HepG2 (cell line): Measurements from ENCODE around the gene SNAI3. TPM values are rescaled to one million over a fixed set of nuclear protein-coding genes. Genes with fewer than 3 reads are reported as not detected.

Experiments
- CTCF ChIP-seq: sonication (generic); formaldehyde crosslinking; IDR thresholded peaks from 2 replicates; pipeline ENCODE4 v1.5.0; 2020; ENCODE audit warnings: mild to moderate bottlenecking, missing genetic modification reagents, moderate library complexity
- ETV5 ChIP-seq: IDR thresholded peaks from 2 replicates; pipeline ENCODE4 v1.6.1; 2018; ENCODE audit warnings: missing biosample characterization, missing genetic modification reagents, inconsistent platforms, borderline replicate concordance
- SALL2 ChIP-seq: sonication (generic); formaldehyde crosslinking; IDR thresholded peaks from 2 replicates; pipeline ENCODE4 v1.8.1; 2023; ENCODE audit warnings: mild to moderate bottlenecking, missing genetic modification reagents, inconsistent platforms
- SAP130 ChIP-seq: IDR thresholded peaks from 2 replicates; pipeline ENCODE4 v1.6.1; 2016; ENCODE audit warnings: low read depth
- STAG1 ChIP-seq: sonication (generic); formaldehyde crosslinking; IDR thresholded peaks from 2 replicates; pipeline ENCODE4 v1.4.0; 2020; ENCODE audit warnings: missing genetic modification reagents
- ZNF263 ChIP-seq: sonication (generic); formaldehyde crosslinking; IDR thresholded peaks from 2 replicates; pipeline ENCODE4 v1.4.0; 2020; ENCODE audit warnings: missing genetic modification reagents
- ZNF552 ChIP-seq: sonication (generic); formaldehyde crosslinking; IDR thresholded peaks from 2 replicates; pipeline ENCODE4 v1.9.0; 2022; ENCODE audit warnings: missing genetic modification reagents, mild to moderate bottlenecking, borderline replicate concordance
- ZNF572 ChIP-seq: sonication (generic); formaldehyde crosslinking; IDR thresholded peaks from 2 replicates; pipeline ENCODE4 v1.5.1; 2020; ENCODE audit warnings: mild to moderate bottlenecking, missing genetic modification reagents
- ZNF687 ChIP-seq: sonication (generic); formaldehyde crosslinking; IDR thresholded peaks from 2 replicates; pipeline ENCODE4 v1.5.1; 2020; ENCODE audit warnings: mild to moderate bottlenecking, missing genetic modification reagents, moderate library complexity
- polyA plus RNA-seq, 8 experiments: library from polyadenylated mRNA; depleted of rRNA in 3 of 8; stranded (reverse) in 7 of 8; unstranded in 1 of 8; fragments of >200 nt; fragmentation: Illumina TruSeq in 4 of 8; extraction: Trizol in 4 of 8; gene quantifications; 2 replicates each; pipeline versions ENCODE4 v1.2.1 to v1.2.3, GENCODE V29; 2011 to 2016; ENCODE audit warnings: low read depth in 4 of 8, missing spikeins in 1 of 8, mixed read lengths in 1 of 8; ENCODE audit not compliant: insufficient read depth in 1 of 8
- total RNA-seq, 5 experiments: library from RNA; depleted of rRNA; stranded (reverse); fragments of >200 nt; fragmentation: Illumina TruSeq; extraction: Trizol; gene quantifications; 2 replicates each; pipeline ENCODE4 v1.2.3, GENCODE V29; 2016; ENCODE audit warnings: low read depth in 1 of 5
- TF ChIP-seq, protein P1 (sequence below): sonication (generic); formaldehyde crosslinking; IDR thresholded peaks from 2 replicates; pipeline ENCODE4 v1.4.0; 2020; ENCODE audit warnings: missing genetic modification reagents, borderline replicate concordance
- TF ChIP-seq, protein P2 (sequence below): IDR thresholded peaks from 2 replicates; pipeline ENCODE4 v1.6.1; 2018; ENCODE audit warnings: missing genetic modification reagents, mild to moderate bottlenecking, missing compliant biosample characterization

SNAI3 gene
- total and polyA plus RNA-seq, 2 of the 13 experiments (the other 11 are each of a cell fraction or from before 2014, with no cell fraction given): 0.09 to 0.18 TPM

DNA sequence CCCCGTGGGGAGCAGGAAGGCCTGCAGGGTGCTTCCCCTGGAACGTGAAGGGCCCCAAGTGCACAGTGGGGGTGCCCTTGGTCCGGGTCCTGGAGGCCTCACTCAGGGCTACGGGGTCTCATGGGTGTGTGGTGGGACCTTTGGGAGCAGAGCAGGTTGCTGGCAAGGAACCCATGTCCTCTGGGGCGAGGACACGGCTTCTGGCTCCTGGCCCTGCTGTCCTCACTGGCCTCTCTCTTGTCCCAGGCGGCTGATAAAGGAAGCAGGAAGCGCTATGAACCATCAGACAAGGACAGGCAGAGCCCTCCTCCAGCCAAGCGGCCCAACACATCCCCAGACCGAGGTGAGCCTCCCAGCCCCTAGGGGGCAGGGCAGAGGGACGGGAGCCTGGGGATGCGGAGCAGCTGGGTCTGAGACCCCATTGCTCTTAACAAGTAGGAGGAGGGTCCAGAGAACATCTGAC is 57.8 kb downstream of the SNAI3 start (continued):
- TF ChIP-seq CTCF (CRISPR knock-in tag): peak; percentile 78
- peak; percentile 39; the same call in 1 of the 2 replicates for TF ChIP-seq SAP130 (CRISPR knock-in tag)
- 0 out of 2 replicates have a peak, but pooled peaks have one; percentile 24 for TF ChIP-seq ZNF572 (CRISPR knock-in tag)
- TF ChIP-seq ETV5 (CRISPR knock-in tag): peak; percentile 11; the same call in 1 of the 2 replicates
- TF ChIP-seq ZNF552 (CRISPR knock-in tag): no peak
- TF ChIP-seq SALL2 (CRISPR knock-in tag): no peak
- peak; percentile 39; the same call in 1 of the 2 replicates for TF ChIP-seq ZNF263 (CRISPR knock-in tag)
- TF ChIP-seq, protein P1, sequence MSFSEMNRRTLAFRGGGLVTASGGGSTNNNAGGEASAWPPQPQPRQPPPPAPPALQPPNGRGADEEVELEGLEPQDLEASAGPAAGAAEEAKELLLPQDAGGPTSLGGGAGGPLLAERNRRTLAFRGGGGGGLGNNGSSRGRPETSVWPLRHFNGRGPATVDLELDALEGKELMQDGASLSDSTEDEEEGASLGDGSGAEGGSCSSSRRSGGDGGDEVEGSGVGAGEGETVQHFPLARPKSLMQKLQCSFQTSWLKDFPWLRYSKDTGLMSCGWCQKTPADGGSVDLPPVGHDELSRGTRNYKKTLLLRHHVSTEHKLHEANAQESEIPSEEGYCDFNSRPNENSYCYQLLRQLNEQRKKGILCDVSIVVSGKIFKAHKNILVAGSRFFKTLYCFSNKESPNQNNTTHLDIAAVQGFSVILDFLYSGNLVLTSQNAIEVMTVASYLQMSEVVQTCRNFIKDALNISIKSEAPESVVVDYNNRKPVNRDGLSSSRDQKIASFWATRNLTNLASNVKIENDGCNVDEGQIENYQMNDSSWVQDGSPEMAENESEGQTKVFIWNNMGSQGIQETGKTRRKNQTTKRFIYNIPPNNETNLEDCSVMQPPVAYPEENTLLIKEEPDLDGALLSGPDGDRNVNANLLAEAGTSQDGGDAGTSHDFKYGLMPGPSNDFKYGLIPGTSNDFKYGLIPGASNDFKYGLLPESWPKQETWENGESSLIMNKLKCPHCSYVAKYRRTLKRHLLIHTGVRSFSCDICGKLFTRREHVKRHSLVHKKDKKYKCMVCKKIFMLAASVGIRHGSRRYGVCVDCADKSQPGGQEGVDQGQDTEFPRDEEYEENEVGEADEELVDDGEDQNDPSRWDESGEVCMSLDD (CRISPR knock-in tag): no peak
- peak; percentile 47 for TF ChIP-seq STAG1
- TF ChIP-seq, protein P2, sequence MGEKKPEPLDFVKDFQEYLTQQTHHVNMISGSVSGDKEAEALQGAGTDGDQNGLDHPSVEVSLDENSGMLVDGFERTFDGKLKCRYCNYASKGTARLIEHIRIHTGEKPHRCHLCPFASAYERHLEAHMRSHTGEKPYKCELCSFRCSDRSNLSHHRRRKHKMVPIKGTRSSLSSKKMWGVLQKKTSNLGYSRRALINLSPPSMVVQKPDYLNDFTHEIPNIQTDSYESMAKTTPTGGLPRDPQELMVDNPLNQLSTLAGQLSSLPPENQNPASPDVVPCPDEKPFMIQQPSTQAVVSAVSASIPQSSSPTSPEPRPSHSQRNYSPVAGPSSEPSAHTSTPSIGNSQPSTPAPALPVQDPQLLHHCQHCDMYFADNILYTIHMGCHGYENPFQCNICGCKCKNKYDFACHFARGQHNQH (CRISPR knock-in tag): peak; percentile 52; the same call in 1 of the 2 replicates
- peak; percentile 67 for TF ChIP-seq ZNF687 (CRISPR knock-in tag)
